GM19043 (cell line): ENCODE data around the gene S100A2.
"Not testable (repeated sequence)": the region's sequence is repeated elsewhere in the genome, so short reads cannot be mapped to it uniquely, and the experiment has no call there.

Experiments used
- ATAC-seq: cut with Tn5 transposase; IDR thresholded peaks from one replicate; pipeline ENCODE4 v1.9.1; 2021; ENCODE audit warnings: low read depth; ENCODE audit not compliant: unreplicated experiment

The S100A2 gene

DNA sequence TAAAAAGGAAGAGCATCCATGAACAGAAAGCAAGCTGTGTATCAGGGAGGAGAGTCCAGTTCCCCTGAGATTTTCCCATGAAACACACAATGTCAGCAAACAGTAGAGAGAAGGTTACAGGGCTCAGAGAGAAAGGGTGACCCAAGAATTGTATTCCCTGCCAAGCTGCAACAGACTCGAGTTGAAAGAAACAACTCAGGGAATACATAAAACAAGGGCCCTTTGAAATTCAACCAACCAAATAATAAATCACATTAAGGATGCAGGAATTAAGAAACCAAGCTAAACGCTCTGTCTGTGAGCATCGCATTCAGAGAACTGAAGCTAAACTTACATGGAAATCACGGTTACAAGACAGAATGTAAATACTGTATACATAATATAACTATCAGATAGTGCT, 27.1 kb upstream of the S100A2 start:
- ATAC-seq = no peak

DNA sequence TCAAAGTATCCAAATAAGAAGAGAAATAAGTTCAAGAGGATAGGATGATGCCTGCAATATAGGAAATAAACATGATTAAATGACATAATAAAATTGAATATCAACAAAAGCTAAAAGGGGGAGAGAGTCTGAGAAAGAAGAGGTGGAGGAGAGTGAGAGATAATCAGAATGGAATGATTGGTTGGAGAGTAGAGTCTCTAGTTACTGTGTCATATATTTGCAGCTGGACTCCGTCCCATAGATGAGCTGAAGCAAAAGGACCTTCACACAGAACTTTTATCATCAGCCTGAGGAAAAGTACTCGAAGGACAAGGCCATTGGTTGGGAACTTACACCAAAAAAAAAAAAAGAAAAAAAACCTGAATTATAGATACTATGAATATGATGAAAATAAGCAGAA, 22.8 kb upstream of the S100A2 start:
- no peak for ATAC-seq

DNA sequence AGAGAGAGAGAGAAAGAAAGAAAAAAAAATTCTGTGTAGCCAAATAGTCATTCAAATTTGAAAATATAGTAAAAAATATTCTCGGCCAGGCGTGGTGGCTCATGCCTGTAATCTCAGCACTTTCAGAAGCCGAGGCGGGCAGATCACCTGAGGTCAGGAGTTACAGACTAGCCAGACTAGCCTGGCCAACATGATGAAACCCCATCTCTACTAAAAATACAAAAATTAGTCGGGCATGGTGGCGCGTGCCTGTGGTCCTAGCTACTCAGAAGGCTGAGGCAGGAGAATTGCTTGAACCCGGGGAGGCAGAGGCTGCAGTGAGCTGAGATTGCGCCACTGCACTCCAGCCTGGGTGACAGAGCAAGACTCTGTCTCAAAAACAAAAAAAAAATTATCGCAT, 22.4 kb upstream of the S100A2 start:
- ATAC-seq = not testable (repeated sequence)

DNA sequence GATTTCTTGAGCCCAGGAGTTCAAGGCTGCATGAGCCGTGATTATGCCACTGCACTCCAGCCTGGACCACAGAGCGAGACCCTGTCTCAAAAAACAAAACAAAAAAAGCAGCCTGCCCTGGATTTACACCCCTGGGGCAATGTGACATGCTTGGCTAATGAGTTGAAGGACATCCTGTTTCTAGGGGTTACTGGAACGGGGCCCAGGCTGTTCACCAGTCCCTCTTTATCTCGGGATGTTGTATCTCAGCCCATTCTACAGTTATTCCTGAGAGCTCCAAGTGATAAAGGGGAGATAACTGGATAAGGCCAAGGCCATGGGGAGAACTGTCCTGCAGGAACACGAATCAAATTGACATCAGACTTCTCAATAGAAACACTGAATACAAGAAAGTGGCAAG, 21.7 kb upstream of the S100A2 start:
- no peak for ATAC-seq

DNA sequence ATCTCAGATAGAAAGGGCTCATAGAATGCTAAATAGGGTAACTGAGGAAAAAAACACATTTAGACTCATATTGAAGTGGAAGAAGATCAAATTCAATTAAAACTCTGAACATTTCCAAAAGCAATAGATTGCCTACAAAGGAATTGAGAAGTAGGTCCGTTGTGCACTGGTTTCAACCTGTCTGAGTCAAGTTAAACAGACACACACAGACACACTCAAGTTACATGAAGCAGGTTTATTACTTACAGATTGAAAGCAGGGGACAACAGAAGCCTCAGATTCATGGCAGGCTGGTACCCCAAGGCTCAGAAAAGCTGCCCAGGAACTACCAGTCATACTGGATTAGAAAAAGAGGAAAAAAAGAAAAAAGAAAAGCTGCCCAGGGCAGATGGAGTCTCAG, 20.7 kb upstream of the S100A2 start:
- ATAC-seq = no peak

DNA sequence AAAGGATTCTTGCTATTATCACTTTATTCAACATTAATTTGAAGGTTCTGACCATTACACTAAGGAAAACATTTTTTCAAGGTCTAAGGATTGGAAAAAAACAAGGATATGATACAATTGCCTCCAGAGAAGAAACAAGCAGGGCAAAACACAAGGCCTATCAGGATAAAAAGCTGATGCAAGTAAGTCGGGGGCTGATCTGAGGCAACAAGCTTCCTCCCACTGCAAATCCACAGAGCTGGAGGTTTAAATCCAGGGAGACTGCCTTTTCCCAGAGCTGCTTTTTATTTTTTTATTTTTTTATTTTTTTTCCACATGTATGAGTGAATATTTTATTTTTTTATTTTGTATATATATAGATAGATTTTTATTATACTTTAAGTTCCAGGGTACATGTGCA, 19.4 kb upstream of the S100A2 start:
- no peak for ATAC-seq

DNA sequence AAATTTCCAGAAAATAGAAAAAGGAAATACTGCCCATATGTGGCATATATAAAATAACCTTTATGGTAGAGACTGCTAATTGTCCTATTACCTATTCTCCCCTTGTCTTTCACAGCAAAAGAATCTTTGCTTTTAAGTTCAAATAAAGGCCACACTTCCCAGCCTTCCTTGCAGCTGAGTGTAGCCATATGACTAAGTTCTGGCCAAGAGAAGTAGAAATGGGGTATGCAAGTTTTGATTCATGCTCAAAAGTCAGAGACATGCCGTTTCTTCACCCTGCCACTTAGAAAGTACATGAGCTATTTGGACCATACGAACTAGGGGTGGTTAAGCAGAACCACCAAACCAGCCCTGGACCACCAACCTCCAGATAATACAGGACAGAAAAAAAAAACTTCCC, 18.3 kb upstream of the S100A2 start:
- ATAC-seq = no peak

DNA sequence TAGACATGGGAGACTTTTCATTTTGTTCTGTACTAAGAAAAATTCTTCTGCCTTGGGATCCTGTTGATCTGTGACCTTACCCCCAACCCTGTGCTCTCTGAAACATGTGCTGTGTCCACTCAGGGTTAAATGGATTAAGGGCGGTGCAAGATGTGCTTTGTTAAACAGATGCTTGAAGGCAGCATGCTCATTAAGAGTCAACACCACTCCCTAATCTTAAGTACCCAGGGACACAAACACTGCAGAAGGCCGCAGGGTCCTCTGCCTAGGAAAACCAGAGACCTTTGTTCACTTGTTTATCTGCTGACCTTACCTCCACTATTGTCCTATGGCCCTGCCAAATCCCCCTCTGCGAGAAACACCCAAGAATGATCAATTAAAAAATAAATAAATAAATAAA, 17.9 kb upstream of the S100A2 start:
- not testable (repeated sequence) for ATAC-seq

DNA sequence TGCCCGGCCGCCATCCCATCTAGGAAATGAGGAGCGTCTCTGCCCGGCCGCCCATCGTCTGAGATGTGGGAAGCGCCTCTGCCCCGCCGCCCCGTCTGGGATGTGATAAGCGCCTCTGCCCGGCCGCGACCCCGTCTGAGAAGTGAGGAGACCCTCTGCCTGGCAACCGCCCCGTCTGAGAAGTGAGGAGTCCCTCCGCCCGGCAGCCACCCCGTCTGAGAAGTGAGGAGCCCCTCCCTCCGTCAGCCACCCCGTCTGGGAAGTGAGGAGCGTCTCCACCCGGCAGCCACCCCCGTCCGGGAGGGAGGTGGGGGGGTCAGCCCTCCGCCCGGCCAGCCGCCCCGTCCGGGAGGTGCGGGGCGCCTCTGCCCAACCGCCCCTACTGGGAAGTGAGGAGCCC, 17.2 kb upstream of the S100A2 start:
- ATAC-seq = not testable (repeated sequence)

DNA sequence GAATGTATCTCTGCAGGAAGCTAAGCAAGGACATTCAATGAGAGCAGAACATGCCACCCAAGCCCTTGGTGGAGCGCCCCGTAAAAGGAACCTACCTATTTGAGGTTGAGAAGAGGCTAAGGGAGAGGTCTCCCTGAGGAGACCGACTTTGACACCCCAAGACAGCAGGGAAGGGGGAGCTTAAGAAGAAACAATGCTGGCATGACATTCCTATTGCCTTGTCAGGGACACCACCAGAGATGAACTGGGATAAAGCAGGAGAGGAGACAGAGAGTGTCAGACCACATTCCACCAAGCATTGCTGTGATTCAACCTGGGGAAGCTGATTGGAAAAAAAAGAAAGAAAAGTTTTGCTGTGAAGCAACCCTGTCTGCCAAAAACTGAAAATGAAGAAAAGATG, 13.3 kb upstream of the S100A2 start:
- ATAC-seq = no peak

DNA sequence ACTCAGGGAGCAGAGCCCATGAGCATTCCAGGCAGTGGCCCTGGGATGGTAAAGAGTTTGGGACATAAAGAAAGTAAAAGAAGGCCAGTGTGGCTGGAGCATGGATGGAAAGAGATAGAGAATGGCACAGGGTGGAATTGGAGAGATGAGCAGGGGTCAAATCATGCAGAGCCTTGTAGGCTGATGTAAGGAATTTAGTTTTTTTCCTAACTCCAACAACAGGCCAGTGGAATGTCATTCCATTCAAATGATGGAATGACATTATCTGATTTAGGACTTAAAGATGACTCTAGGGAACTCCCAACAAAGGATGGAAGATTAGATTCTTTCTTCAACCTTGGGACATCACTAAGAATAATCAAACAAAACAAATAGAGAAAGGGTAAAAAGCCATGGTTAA, 12.8 kb upstream of the S100A2 start:
- no peak for ATAC-seq

DNA sequence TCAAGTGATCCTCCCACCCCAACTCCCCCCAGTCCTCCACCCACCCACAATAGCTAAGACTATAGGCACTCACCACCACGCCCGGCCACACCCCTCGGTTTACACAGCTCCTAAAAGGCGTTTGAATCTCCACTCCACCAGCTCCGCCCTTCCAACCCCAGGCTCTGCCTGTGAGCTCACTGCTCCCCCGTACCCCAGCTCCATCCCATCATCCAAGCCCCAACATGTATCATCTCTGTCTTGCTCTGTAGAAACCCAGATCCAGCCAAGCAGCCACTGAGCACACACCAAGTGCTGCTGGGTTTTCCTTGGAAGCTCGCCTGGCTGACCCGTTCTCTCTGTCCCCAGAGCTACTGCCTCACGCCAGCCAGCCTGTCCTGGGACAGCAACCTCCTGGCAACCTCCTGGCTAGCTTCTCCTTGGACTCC, 12.0 kb upstream of the S100A2 start:
- no peak for ATAC-seq

DNA sequence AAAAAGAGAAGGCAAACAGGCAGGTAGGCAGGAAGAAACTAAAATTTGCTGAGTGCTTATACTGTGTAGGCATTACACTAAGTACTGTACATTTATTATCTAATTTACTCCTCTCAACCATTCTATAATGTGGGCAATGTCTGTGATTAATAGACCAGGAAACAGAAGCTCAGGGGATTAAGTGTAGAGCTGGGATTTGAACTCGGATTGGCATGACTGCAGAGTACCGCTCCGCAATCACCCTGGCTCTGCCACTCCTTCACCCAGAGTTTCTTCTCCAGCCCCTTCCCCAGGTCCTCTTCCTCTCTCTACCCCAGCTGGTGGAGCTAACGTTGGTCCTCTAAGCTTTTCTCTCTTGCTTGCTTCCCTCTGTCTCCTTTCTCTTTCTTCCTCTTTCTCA, 11.5 kb upstream of the S100A2 start:
- no peak for ATAC-seq

DNA sequence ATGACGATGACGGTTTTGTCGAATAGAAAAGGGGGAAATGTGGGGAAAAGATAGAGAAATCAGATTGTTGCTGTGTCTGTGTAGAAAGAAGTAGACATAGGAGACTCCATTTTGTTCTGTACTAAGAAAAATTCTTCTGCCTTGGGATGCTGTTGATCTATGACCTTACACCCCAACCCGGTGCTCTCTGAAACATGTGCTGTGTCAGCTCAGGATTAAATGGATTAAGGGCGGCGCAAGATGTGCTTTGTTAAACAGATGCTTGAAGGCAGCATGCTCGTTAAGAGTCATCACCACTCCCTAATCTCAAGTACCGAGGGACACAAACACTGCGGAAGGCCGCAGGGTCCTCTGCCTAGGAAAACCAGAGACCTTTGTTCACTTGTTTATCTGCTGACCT, 9.9 kb upstream of the S100A2 start:
- ATAC-seq = not testable (repeated sequence)

DNA sequence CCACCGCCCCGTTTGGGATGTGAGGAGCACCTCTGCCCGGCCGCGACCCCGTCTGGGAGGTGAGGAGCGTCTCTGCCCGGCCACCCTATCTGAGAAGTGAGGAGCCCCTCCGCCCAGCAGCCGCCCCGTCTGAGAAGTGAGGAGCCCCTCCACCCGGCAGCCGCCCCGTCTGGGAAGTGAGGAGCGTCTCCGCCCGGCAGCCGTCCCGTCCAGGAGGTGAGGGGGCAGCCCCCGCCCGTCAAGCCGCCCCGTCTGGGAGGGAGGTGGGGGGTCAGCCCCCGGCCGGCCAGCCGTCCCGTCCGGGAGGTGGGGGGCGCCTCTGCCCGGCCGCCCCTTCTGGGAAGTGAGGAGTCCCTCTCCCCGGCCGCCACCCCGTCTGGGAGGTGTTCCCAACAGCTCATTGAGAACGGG, 9.4 kb upstream of the S100A2 start:
- not testable (repeated sequence) for ATAC-seq

DNA sequence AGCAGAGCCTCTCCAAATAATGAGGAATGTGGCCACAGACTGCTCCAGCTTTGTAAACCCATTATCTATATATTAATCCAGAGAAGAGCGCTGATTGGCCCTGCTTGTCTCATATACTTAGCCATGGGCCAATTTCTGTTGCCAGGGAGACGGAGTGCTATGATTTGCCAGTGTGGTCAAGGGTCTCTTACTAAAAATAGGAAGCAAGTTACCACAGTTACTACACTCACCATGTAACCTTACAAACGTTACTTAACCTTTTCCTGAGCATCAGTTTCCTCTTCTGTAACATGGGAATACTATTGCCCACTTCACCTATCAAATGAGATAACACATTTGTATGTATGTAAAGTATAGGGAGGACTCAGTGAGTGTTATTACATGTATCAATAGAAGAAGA, 7.7 kb upstream of the S100A2 start:
- no peak for ATAC-seq

DNA sequence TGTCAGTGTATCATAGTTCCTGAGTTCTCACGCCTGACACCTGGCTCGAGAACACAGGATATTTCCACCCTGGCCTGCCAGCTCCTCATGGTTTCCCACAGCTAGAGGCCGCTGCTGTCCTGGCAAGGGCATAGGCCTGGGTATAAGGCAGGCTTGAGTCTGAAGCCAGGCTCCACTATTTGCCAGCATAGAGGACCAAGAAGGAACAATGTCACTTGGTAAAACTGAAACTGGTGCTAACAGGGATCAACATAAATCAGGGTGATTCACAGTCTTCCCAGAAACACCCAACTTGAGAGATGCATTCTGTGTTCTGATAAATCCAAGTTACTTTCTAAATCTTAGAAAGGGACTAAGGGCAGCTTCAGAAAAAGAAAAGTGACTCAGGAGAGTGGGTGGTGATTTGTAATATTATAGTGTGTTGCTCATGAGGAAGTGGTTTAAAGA, 6.9 kb upstream of the S100A2 start:
- no peak for ATAC-seq

DNA sequence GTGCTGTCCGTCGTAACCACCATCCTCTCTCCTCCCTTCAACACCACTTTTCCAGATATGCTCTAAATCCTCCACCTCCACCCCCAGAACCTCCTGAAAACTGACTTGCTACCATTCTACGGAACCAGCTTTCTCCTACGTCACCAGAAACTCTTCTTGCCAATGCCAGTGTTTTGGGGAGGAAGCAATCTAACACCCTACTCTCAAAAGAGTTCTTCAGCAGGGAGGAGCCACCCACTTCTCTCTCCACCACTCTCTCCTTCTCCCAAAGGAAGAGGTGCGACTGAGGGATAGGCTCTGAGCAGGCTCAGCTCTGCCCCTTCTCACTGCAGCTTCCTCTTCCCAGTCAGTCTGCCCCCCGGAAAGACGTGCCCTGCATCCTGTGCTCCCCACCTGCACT, 6.1 kb upstream of the S100A2 start:
- no peak for ATAC-seq

DNA sequence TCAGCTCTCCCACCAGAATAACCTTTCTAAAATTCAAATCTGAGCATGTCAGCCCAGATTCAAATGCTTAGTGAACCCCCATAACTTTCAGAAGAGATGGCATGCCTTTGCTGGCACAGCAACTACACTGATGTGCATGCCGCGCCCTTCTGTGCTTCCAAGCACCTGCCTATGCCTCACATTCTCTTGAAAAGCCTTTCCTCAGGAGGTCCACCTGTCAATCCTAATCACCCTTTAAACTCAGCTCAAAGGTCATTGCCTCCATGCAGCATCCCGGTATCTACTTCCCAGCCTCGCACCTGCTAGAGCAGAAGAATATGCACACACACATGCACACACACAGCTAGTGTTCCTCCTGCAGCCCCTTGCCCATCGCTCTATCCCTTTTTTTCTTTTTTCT, 5.2 kb upstream of the S100A2 start:
- ATAC-seq = no peak

DNA sequence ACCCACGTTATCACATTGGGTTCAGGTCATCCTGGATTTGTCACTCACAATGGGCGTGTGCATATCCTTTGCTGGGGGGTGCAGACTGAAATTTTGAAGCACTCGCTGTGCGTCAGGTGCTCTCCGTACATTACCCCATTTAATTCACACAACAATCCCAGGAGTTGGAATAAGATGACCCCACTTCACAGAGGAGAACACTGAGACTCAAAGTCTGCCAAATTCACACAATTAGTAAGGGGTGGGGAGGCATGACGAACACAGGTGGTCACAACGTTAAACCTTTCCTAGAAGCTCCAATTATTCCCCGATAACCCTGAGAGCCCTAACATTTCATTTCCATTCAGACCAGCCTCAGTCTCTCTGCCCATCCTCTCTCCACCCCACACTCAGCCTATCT, 3.8 kb upstream of the S100A2 start:
- ATAC-seq = no peak

DNA sequence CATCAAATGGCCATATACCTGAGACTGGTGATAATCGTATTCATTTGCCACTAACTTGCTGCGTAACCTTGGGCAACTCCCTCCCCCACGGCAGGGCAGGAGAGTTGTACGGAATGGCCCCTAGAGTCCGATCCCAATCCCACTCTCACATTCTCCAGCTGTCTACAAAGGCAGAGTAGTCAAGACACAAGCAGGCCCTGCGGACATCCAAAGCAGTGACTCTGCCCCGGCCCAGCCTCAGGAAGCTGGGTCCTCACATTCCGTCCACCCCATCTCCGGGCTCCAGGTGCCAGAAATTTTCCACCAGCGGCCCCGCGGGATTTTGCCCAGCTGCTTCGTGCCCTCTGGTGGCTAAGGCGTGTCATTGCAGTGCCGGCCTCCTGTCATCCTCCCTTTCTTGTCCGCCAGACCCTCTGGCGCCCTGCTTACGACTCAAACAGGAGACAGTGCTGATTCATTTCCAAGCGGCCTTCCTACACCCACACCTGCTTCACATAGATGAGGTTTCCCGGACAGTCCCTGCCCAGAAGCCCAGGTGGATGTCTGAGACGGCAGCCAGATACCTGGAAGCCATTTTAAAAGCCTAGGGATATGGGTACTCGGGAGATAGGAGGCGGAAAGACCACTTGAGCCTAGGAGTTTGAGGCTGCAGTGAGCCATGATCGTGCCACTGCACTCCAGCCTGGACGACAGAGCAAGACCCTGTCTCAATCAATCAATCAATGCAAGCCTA, 2.9 kb upstream of the S100A2 start:
- no peak for ATAC-seq

DNA sequence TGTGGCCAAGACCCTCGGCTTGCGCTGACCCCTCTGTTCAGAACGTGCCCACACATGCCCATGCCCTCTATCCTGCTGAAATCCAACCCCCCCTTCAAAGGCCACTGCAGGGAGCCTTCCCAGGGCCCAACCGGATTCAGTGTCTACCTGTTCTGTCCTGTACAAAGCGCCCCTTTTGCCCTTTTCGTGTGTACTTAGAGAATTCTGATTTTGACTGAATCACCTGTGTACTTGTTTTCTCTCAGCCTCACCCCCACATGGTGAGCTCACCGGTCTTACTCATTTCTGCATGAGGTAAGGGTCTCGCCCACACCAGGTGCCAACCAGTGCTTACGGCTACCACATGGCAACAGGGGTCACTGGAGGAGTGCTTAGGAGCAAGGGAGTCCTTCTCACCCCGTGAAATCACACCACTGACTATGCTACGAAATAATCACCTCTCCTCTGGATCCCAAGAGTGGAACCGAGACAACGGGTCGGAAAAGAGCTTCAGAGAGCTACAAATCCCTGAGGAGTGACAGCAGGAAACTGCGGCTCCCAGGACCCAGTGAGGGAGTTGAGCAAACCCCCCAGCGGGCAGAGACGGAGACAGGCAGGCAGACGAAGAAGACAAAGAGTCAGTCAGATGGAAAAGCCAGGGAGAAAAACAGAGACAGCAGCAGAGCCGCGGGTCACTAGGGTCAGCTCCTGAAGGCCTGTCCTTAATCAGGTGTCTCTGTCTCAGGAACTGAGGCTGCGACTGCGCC, 2.1 kb upstream of the S100A2 start:
- no peak for ATAC-seq
